Activated CD8-positive, alpha-beta memory T cell treated with anti-CD3 and anti-CD28 coated beads for 4 hours (primary cell): ENCODE data around the gene RALGPS1.

Experiments used
- DNase-seq, 2 donors: peaks; one replicate each; pipeline ENCODE4 v3.0.0-alpha.2; 2020; ENCODE audit warnings: low read depth in 2 of 2

RALGPS1 gene

GRCh38 chr9:127078988-127079387 is 164.4 kb downstream of the RALGPS1 start:
- DNase-seq = no peak

- DNase-seq = no peak
Measured at GRCh38 chr9:127079446-127080140, 165.0 kb downstream of the RALGPS1 start.

DNA sequence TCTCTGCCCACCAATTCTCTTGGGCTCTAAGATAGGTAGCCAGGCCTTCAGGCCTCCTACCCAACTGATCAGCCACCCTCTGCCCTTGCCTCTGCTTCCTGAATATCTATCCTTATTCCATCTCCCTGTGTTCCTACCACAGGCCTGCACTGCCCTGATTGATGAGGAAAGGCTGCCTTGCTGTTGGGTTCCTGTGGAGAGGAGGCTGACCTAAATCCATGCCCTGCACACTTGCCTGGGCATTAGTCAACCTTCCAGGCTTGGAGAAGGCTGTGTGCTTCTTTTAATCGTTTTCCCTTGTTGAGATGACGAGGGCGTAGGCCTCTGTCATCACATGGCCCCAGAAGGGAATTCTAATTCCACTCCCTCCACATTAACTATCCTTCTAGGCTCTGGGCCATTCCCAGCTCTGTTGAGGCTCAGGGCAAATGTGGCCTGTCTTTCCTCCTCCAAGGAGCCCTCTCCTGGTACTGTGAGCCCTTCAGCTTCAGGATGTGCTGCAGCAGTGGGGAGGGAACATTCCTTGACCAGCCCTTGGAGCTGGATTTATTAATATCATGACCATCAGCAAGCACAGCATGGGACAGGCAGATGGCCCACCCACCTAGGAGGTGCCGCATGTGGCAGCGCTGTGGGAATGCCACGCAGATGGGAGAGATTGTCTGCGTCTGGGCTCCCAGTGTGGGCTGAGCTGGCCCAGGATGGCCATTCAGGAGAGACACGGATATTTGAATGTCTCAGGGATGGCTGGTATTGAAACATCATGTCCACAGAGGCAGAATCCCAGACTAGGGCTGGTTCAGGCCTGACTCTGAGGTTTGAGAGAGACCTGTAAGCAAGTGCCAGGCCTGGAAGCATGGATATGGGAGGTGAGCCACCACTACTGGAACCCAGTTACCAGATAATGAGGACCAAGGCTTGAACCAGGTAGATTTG is 166.9 kb downstream of the RALGPS1 start:
- DNase-seq = no peak

GRCh38 chr9:127083138-127083980 is 168.8 kb downstream of the RALGPS1 start:
- no peak for DNase-seq

GRCh38 chr9:127084076-127085039 is 169.8 kb downstream of the RALGPS1 start:
- DNase-seq = no peak

- no peak for DNase-seq
Measured at GRCh38 chr9:127085186-127085585, 170.6 kb downstream of the RALGPS1 start.

- DNase-seq = no peak
Measured at GRCh38 chr9:127086771-127087170, 172.2 kb downstream of the RALGPS1 start.

- no peak for DNase-seq
Measured at GRCh38 chr9:127087411-127087810, 172.8 kb downstream of the RALGPS1 start.

DNA sequence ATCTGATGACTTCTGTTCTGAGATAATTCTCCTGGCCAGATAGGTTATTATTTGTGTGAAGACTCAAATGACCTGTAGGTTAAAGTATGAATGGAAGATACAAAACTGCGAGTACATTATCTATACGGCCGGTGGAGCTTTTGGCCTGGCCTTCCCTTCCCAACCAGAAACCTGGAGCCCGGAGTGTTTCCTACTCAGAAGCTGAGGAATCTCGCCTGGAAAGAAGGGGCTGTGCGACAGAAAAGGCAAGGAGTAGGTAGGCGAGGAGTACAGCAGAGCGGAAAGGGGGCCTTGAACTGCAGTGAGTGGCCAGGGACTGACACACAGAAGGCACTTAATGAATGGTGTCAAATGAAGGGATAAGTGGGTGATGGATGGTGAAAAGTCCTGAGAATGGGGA is 173.3 kb downstream of the RALGPS1 start:
- DNase-seq = no peak

DNA sequence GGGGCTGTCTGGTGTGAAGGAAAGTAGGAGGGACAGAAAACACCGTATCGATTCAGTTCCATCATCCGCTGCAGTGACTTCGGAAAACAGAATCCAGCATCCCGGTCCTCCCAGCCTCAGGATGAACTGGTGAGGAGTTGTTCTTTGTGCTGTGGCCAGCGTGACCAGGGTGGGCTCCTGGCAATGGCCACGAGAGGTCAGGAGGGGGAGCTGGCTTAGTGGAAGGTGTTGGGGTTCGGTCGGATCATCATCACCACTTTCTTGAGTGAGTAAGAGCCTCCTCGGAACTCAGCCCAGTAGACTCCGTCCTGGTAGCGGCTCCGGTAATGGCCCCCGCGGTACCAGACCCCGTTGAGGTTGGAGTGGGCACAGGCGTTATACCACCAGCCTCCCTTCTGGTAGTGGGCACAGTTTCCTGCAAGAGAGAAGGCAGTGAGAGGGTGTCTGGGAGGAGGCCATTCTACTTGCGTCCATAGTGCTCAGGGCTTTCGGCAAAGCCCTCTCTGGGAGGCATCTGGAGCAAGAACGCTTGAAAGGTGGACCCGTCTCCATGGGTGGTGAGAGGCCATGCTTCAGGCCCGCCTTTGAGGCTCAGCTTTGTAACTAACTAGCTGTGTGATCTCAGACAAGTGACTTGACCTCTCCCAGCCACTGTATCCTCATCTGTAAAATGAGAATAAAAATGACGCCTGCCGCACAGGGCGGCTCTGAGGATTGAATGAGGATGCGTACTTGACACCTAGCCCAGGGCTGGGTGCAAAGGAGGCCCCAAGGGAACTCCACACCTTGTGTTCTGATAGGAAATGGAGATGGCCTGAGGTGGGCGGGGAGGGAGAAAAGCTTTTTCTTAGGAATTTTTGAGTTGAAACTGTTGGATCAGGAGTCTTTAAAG is 174.4 kb downstream of the RALGPS1 start:
- no peak for DNase-seq

DNA sequence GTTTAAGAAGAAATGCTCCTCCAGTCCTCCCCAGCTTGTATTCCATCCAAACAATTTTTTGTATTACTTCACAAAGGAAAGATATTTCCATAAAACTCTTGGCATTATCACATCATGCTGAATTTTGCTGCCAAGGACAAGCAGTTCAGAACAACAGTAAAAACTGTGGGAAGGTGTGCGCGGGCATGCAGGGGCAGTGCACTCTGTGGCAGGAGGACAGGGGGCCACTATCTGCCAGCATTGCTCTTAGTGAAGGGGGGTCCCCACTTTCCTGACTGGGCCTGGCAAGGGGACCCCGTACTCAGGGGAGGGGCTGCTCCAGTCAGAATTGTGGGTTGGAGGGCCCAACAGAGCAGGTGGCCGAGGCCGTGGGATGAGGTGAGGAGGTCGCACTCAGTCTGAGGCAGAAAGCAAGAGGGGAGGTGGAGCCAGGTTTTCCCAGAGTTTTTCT is 175.1 kb downstream of the RALGPS1 start:
- DNase-seq = no peak

- DNase-seq = no peak
Measured at GRCh38 chr9:127090341-127090985, 175.9 kb downstream of the RALGPS1 start.

DNA sequence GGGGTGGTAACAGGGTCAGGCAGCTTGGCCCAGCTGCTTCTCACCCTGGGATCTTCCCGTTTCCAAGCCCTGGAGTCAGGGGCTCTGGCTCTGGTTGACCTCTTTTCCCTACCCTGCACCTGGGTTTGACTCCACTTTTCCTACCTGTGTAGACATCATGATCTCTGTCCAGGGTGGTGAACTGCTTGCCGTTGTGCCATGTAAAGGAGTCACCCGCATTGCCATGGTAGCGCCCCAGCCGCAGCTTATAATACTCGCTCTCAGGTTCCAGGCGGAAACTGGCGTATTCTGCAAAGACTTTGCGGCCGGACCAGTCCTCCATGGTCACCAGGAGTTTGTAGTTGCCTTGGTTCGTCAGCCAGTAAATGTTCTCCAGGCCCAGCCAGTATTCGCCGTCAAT is 176.9 kb downstream of the RALGPS1 start:
- no peak for DNase-seq

- DNase-seq = no peak
Measured at GRCh38 chr9:127092041-127092608, 177.5 kb downstream of the RALGPS1 start.

- DNase-seq = no peak
Measured at GRCh38 chr9:127093319-127094020, 178.9 kb downstream of the RALGPS1 start.

DNA sequence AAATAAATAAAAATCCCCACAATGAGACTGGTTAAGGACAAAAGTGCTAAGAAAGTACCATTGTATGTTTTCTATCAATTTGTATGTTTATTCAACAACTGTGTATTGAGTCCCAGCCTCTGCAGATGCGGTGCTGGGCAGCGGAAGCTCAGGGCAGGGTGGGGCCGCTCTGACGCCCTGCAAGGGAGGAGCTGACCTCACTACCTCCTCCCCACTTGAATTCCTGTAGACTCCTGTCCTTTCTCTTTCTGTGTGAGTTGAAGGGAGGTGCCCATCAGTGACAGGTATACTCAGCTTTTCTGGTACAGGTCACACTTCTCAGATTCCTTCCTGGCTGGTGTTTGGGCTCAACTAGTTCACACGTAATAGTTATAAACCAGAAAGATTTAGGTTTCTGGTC is 180.8 kb downstream of the RALGPS1 start:
- DNase-seq = no peak

DNA sequence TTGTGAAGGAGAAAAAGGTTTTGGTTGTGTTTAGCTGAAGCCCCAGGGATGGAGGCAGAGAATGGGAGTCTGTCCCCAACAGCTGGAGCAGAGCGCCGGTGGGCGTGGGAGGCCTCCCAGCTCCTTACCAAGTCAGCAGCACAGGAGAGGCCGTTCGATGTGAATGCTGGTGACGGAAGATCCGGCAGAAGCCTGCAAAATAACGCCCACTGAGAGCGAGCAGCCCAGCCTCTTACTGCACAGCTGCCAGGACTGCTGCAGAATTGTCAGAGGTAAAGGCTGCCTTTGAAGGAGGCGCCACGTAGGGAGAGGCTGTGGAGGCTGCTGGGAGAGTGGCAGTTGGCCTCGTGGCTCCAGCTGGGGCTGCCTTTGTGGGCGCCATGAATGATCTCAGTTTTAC is 181.6 kb downstream of the RALGPS1 start:
- DNase-seq = no peak

GRCh38 chr9:127097683-127098082 is 183.1 kb downstream of the RALGPS1 start:
- no peak for DNase-seq
